GM12875 (cell line): ENCODE results near the gene ATP6V0D1.

Experiments
- H3K4me3 ChIP-seq: one replicate; pipeline ENCODE4 v1.5.1; 2011; ENCODE audit warnings: low read depth, low read length, control low read depth
- CTCF ChIP-seq: IDR thresholded peaks from 2 replicates; pipeline ENCODE4 v1.5.1; 2011; ENCODE audit warnings: low read depth, mild to moderate bottlenecking, control low read depth, inconsistent platforms, low read length, moderate library complexity, borderline replicate concordance; ENCODE audit not compliant: insufficient read depth

ATP6V0D1 gene

GRCh38 chr16:67411339-67411738, 69.6 kb downstream of the ATP6V0D1 start:
- no peak overlapping the region for H3K4me3 ChIP-seq
- no peak for TF ChIP-seq CTCF

DNA sequence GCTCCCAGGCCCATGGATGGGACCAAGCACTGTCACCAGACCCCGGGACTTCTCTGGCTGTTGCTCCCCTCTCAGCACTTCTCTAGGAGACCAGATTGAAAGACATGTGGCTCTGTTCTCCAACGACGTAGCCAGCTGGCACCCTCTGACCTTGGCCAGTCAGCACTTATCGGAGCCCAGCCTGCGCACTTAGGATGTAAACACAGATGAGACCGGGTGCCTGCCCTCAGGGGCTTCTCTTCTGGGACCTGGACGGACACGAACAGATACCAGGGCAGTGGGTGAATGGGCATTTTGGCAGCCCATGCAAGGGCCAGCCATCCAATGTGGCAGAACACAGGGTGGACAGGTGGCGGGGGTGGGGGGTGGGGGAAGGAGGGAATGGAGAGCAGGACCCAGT, 71.3 kb downstream of the ATP6V0D1 start:
- no peak for TF ChIP-seq CTCF
- no peak overlapping the region for H3K4me3 ChIP-seq

GRCh38 chr16:67407788-67408452, 73.0 kb downstream of the ATP6V0D1 start:
- H3K4me3 ChIP-seq: no peak overlapping the region
- TF ChIP-seq CTCF: no peak

DNA sequence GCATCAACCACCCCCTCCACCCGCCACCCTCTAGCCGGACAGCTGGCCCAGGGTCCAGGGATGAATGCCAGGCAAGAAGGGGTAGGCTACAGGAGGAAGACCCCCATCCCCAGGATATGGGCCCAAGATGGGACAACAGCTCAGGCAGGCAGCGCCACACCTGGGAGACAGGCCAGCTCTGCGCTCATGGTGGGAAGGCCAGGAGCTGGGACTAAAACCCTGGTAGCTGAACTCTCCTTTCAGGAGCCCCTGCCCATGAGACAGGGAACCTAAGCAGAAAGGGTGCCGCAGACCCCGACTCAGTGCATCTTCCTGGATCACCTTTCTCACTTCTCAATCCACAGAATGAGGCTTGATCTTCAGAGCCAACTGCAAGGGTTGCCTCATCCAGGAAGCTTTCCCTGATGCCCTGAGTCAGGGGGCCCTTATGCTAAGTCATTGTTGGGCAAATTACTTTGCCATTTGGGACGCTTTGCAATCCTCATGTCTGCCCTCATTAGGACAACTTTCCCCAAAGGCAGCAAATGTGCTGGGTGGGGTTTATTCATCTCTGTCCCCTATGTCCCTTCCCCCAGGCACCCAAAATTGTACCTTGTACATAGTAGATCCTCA, 73.7 kb downstream of the ATP6V0D1 start:
- no peak overlapping the region for H3K4me3 ChIP-seq
- no peak for TF ChIP-seq CTCF

DNA sequence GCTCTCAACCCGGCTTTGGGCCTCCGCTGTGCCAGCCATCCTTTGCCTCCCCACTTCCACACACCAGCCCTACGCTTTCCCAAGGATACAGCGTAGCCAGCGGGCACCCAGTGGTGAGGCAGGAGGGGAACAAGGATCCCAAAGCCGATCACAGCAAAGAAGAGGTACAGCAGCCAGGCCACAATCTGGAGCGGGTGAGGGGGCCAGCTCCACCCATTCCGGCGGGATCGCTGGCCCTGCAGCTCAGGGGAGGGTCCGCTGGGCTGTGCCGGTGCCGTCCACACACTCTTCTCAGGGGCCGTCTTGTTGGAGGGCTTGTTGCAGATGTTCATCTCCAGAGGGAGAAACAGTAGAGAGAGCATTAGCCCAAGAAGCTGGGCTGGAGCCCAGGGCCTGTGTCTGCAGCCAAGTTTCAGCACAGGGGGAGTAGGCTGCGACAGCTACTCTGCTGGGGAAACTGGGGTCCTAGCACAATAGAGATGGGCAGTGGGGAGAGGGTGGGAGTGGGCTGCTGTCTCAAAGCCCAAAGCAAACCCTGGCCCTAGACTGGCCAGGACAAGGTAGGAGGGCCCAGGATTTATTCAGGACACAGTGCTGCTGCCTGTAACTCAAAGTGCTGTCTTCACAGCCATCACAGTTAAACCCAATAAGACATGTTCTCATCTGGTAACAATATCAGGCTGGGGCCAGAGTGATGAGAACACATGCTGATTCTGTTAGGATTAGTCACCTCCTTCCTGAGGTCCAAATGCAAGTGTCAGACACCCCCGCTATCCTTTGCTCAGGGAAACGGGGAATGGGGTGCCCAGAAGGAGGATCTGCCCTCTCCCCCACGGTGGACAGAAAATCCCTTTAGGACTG, 74.6 kb downstream of the ATP6V0D1 start:
- no peak for TF ChIP-seq CTCF
- no peak overlapping the region for H3K4me3 ChIP-seq

GRCh38 chr16:67405336-67405735, 75.6 kb downstream of the ATP6V0D1 start:
- H3K4me3 ChIP-seq: no peak overlapping the region
- no peak for TF ChIP-seq CTCF

DNA sequence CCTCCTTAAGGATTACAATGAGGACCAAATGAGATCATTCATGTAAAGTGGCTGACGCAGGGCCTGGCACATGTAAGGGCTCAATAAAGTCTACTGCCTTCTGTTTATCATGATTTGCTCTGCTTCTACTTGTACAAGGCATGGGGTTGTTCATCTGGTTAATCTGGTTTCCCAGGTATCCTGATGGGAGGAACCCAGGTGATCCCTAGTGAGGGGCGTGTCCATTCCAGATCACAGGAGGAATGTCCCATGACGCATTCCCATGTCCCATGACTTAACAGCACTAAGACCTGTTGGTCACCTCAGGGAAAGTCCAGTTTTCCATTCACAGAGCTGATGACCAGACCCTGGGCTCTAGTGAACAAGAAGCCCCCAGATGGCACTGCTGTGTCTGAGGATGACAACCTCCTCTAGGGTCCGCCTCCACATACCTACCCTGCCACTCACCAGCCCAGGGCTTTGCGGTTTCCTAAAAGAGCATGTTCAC, 76.2 kb downstream of the ATP6V0D1 start:
- H3K4me3 ChIP-seq: no peak overlapping the region
- TF ChIP-seq CTCF: no peak
